Activated B cell treated with CpG ODN at 0.5 μM for 24 hours (primary cell): Measurements from ENCODE around the gene PDE7B. TPM values are rescaled to one million over a fixed set of nuclear protein-coding genes. Genes with fewer than 3 reads are reported as not detected.

Source experiments
- ATAC-seq: fragments of 200-7000 bp; cut with Tn5 transposase; one replicate; pipeline ENCODE4 v1.10.0; 2021; ENCODE audit warnings: low read depth, mild to moderate bottlenecking, moderate library complexity
- CTCF ChIA-PET: fragments of 350-600 bp; sonication (Branson Sonifier 250); formaldehyde crosslinking; loops from one replicate; lab custom pipeline; 2021; ENCODE audit warnings: antibody characterized with exemption; lab: Charles Lee
- POLR2A ChIA-PET: fragments of 350-600 bp; sonication (Branson Sonifier 250); formaldehyde crosslinking; loops from one replicate; lab custom pipeline; 2021; ENCODE audit warnings: antibody characterized with exemption; lab: Charles Lee
- DNase-seq: peaks from one replicate; pipeline ENCODE4 v3.0.0; 2022
- H3K27ac Mint-ChIP-seq: one replicate; pipeline ENCODE4 v1.8.0; 2020; ENCODE audit warnings: mixed read lengths
- H3K27me3 Mint-ChIP-seq: one replicate; pipeline ENCODE4 v1.8.0; 2021; ENCODE audit warnings: mixed read lengths
- H3K36me3 Mint-ChIP-seq: one replicate; pipeline ENCODE4 v1.8.0; 2021; ENCODE audit warnings: low read depth, mixed read lengths
- H3K4me1 Mint-ChIP-seq: one replicate; pipeline ENCODE4 v1.8.0; 2021; ENCODE audit warnings: mixed read lengths
- H3K4me3 Mint-ChIP-seq: one replicate; pipeline ENCODE4 v1.8.0; 2020; ENCODE audit warnings: mild to moderate bottlenecking, mixed read lengths
- H3K9me3 Mint-ChIP-seq: one replicate; pipeline ENCODE4 v1.8.0; 2020; ENCODE audit warnings: mixed read lengths
- CTCF ChIP-seq: fragments of 200-600 bp; IDR thresholded peaks from one replicate; pipeline ENCODE4 v1.8.0; 2022; ENCODE audit warnings: antibody characterized with exemption, mild to moderate bottlenecking
- intact Hi-C: fragments of 100-400 bp; cut with micrococcal nuclease; formaldehyde crosslinking; loops from one replicate; pipeline ENCODE4 v1.15.1; 2024
- total RNA-seq: library from RNA; stranded (reverse); gene quantifications from 2 replicates; pipeline ENCODE4 v1.2.3, GENCODE V29; 2022

Gene PDE7B
- total RNA-seq, 1 donor from 2014 or later = 1.8 TPM

GRCh38 chr6:136186363-136186762, 334.9 kb downstream of the PDE7B start:
- peaks cover 15% of the 10 kb centered on the region for H3K4me1 Mint-ChIP-seq
- H3K4me3 Mint-ChIP-seq = no peak overlapping the region
- ATAC-seq = no peak
- no peaks in the 10 kb centered on the region for H3K9me3 Mint-ChIP-seq
- no peak overlapping the region for H3K27ac Mint-ChIP-seq
- intact Hi-C loops = no loop called here
- CTCF ChIA-PET = no interaction called here
- POLR2A ChIA-PET = no interaction called here
- no peak for DNase-seq
- peaks cover 17% of the 10 kb centered on the region for H3K36me3 Mint-ChIP-seq
- no peak for TF ChIP-seq CTCF
- no peaks in the 10 kb centered on the region for H3K27me3 Mint-ChIP-seq

- POLR2A ChIA-PET = no interaction called here
- no peak for TF ChIP-seq CTCF
- ATAC-seq (no peak), DNase-seq (no peak)
- no peaks in the 10 kb centered on the region for H3K27me3 Mint-ChIP-seq
- intact Hi-C loops = no loop called here
- CTCF ChIA-PET = no interaction called here
- H3K4me3 Mint-ChIP-seq = no peak overlapping the region
- H3K36me3 Mint-ChIP-seq = peaks cover 23% of the 10 kb centered on the region
- peaks cover 15% of the 10 kb centered on the region for H3K4me1 Mint-ChIP-seq
- H3K27ac Mint-ChIP-seq = no peak overlapping the region
- H3K9me3 Mint-ChIP-seq = no peaks in the 10 kb centered on the region
These were observed 337.0 kb downstream of the PDE7B start for GRCh38 chr6:136188486-136188885.

- H3K4me1 Mint-ChIP-seq = peaks cover 9% of the 10 kb centered on the region
- POLR2A ChIA-PET = no interaction called here
- intact Hi-C loops = no loop called here
- no peak for DNase-seq
- CTCF ChIA-PET = no interaction called here
- no peaks in the 10 kb centered on the region for H3K27me3 Mint-ChIP-seq
- no peaks in the 10 kb centered on the region for H3K9me3 Mint-ChIP-seq
- H3K4me3 Mint-ChIP-seq = no peak overlapping the region
- no peak overlapping the region for H3K27ac Mint-ChIP-seq
- H3K36me3 Mint-ChIP-seq = peaks cover 23% of the 10 kb centered on the region
- TF ChIP-seq CTCF = no peak
- no peak for ATAC-seq
These were observed 337.6 kb downstream of the PDE7B start for GRCh38 chr6:136189104-136189503.

GRCh38 chr6:136191606-136192312, 340.3 kb downstream of the PDE7B start:
- Mint-ChIP-seq H3K27me3 (no peaks in the 10 kb centered on the region), H3K36me3 (peaks cover 23% of the 10 kb centered on the region), H3K4me3 (no peak overlapping the region), H3K4me1 (no peaks in the 10 kb centered on the region), H3K27ac (no peak overlapping the region), H3K9me3 (no peaks in the 10 kb centered on the region)
- intact Hi-C loops = no loop called here
- no peak for ATAC-seq
- TF ChIP-seq CTCF = no peak
- ChIA-PET CTCF (no interaction called here), POLR2A (no interaction called here)
- no peak for DNase-seq

GRCh38 chr6:136192902-136193301, 341.4 kb downstream of the PDE7B start:
- ChIA-PET POLR2A (no interaction called here), CTCF (no interaction called here)
- H3K36me3 Mint-ChIP-seq = peaks cover 15% of the 10 kb centered on the region
- no peaks in the 10 kb centered on the region for H3K4me1 Mint-ChIP-seq
- intact Hi-C loops = no loop called here
- DNase-seq (no peak), ATAC-seq (no peak)
- no peak for TF ChIP-seq CTCF
- no peaks in the 10 kb centered on the region for H3K9me3 Mint-ChIP-seq
- H3K4me3 Mint-ChIP-seq = no peak overlapping the region
- H3K27me3 Mint-ChIP-seq = no peaks in the 10 kb centered on the region
- no peak overlapping the region for H3K27ac Mint-ChIP-seq
